SU-DHL-6 (cell line): ENCODE measurements around the gene MGAT4A.

ENCODE experiments used
- H2AFZ ChIP-seq: fragments of 200-600 bp; sonication (generic); 2 replicates; pipeline ENCODE4 v1.6.1; 2014; ENCODE audit warnings: low read depth, mild to moderate bottlenecking, moderate library complexity, mixed read lengths, antibody characterized with exemption, low read length; ENCODE audit not compliant: severe bottlenecking
- H3F3A ChIP-seq: fragments of 200-600 bp; shearing (Covaris generic); 2 replicates; pipeline ENCODE4 v1.6.0; 2016; ENCODE audit warnings: antibody characterized with exemption, mild to moderate bottlenecking; ENCODE audit not compliant: insufficient read depth
- H3K27ac ChIP-seq: fragments of 200-600 bp; sonication (generic); 2 replicates; pipeline ENCODE4 v1.5.1; 2016; ENCODE audit warnings: low read depth, mild to moderate bottlenecking, low read length, moderate library complexity, mixed read lengths
- H3K27me3 ChIP-seq: fragments of 200-600 bp; sonication (generic), shearing (Covaris generic); 2 replicates; pipeline ENCODE4 v1.6.0; 2014; ENCODE audit warnings: mild to moderate bottlenecking, low read length
- H3K36me3 ChIP-seq: fragments of 200-600 bp; sonication (generic); 2 replicates; pipeline ENCODE4 v1.6.1; 2014; ENCODE audit warnings: mild to moderate bottlenecking, low read length, mixed read lengths
- H3K4me2 ChIP-seq: fragments of 300-600, 200-600 bp; shearing (Covaris generic), sonication (generic); 2 replicates; pipeline ENCODE4 v1.6.0; 2014; ENCODE audit warnings: low read length, low read depth, mild to moderate bottlenecking; ENCODE audit not compliant: poor library complexity, severe bottlenecking
- H3K4me3 ChIP-seq: fragments of 200-600 bp; sonication (generic); 2 replicates; pipeline ENCODE4 v1.5.1; 2014; ENCODE audit warnings: antibody characterized with exemption, low read length, mild to moderate bottlenecking, mixed read lengths; ENCODE audit not compliant: insufficient read depth, poor library complexity, severe bottlenecking
- H3K79me2 ChIP-seq: fragments of 200-600 bp; sonication (generic); 2 replicates; pipeline ENCODE4 v1.6.1; 2014; ENCODE audit warnings: mild to moderate bottlenecking, low read length, moderate library complexity; ENCODE audit not compliant: insufficient read depth
- H3K9ac ChIP-seq: fragments of 200-600 bp; sonication (generic); 2 replicates; pipeline ENCODE4 v1.7.0; 2014; ENCODE audit warnings: mild to moderate bottlenecking, low read length
- H3K9me2 ChIP-seq: fragments of 200-600 bp; sonication (generic); replicated peaks from 2 replicates; pipeline ENCODE4 v1.6.1; 2014; ENCODE audit warnings: low read length; ENCODE audit not compliant: insufficient read depth
- H3K9me3 ChIP-seq: fragments of 200-600 bp; sonication (generic); 2 replicates; pipeline ENCODE4 v1.6.1; 2014; ENCODE audit warnings: low read length, mixed read lengths; ENCODE audit not compliant: insufficient read depth
- H4K20me1 ChIP-seq: fragments of 200-600 bp; sonication (generic); 2 replicates; pipeline ENCODE4 v1.6.1; 2014; ENCODE audit warnings: low read depth, mild to moderate bottlenecking, antibody characterized with exemption, low read length, moderate library complexity, mixed read lengths
- EZH2phosphoT487 ChIP-seq: fragments of 200-600 bp; sonication (generic), shearing (Covaris generic); conservative IDR thresholded peaks from 2 replicates; pipeline ENCODE4 v1.6.1; 2018; ENCODE audit warnings: mild to moderate bottlenecking, antibody characterized with exemption, low read length, moderate library complexity, mixed read lengths
- TF ChIP-seq, protein P1 (sequence below): fragments of 200-600 bp; sonication (generic); IDR thresholded peaks from one replicate; pipeline ENCODE4 v1.5.1; 2017; ENCODE audit warnings: antibody characterized with exemption, mild to moderate bottlenecking, low read length, moderate library complexity; ENCODE audit not compliant: insufficient read depth, poor library complexity, severe bottlenecking

Gene MGAT4A

DNA sequence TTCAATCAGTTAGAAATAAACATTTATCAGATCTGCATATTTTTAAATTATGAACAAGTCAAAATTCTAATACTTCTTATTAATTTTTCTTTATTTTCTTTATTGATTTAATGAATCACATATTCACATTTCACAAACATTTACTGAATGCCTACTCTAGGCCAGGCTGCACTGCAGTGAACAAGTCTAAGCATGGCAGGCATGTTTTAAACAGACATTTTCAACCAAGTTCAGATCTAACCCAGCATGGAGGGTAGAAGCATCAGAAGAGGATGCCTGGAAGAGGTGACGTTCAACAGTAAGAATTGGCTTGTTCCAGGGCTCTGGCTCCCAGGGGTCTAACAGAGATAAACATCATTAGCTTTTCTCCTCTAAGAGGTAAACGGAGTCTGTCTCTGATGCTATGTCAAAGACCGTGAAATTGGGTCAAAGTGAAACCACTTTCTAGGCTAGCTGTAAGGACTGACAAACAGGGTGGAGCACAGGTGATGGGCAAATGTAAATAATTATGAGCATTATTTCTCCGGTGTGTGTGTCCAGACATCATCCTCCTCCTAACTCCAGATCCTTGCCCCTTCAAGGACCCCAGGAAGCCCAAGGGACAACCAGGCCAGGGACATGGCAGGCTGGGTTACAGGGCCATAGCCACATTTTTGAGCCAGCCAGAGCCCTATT is 72.0 kb downstream of the MGAT4A start:
- TF ChIP-seq EZH2phosphoT487 = no peak
- TF ChIP-seq, protein P1, sequence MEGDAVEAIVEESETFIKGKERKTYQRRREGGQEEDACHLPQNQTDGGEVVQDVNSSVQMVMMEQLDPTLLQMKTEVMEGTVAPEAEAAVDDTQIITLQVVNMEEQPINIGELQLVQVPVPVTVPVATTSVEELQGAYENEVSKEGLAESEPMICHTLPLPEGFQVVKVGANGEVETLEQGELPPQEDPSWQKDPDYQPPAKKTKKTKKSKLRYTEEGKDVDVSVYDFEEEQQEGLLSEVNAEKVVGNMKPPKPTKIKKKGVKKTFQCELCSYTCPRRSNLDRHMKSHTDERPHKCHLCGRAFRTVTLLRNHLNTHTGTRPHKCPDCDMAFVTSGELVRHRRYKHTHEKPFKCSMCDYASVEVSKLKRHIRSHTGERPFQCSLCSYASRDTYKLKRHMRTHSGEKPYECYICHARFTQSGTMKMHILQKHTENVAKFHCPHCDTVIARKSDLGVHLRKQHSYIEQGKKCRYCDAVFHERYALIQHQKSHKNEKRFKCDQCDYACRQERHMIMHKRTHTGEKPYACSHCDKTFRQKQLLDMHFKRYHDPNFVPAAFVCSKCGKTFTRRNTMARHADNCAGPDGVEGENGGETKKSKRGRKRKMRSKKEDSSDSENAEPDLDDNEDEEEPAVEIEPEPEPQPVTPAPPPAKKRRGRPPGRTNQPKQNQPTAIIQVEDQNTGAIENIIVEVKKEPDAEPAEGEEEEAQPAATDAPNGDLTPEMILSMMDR = no peak
- no peaks in the 10 kb centered on the region for H4K20me1 ChIP-seq
- no peaks in the 10 kb centered on the region for H3K36me3 ChIP-seq

DNA sequence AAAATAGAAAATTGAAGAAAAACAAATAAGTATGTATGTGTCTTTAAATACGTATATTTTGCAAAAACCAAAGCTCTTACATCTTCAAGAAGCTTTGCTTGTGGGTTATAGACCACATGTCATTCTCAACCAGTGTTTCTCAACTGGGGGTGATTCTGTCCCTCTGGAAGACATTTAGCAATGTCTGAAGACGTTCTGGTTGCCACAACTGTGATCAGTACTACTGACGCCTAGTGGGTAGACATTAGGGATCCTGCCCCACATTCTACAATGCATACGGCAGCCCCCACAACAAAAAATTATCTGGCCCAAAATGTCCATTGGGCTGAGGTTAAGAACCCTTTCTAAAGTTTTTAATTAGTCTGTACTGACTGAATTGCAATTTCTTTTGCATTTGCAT is 74.1 kb downstream of the MGAT4A start:
- H3K9ac ChIP-seq = no peak overlapping the region
- H3K27me3 ChIP-seq = no peaks in the 10 kb centered on the region
- no peak overlapping the region for H2AFZ ChIP-seq
- no peaks in the 10 kb centered on the region for H3K36me3 ChIP-seq
- no peaks in the 10 kb centered on the region for H3F3A ChIP-seq
- no peaks in the 10 kb centered on the region for H3K79me2 ChIP-seq
- H4K20me1 ChIP-seq = no peaks in the 10 kb centered on the region
- TF ChIP-seq EZH2phosphoT487 = no peak
- TF ChIP-seq, protein P1 = no peak
- no peaks in the 10 kb centered on the region for H3K9me2 ChIP-seq
- no peak overlapping the region for H3K4me3 ChIP-seq
- H3K27ac ChIP-seq = no peak overlapping the region
- no peak overlapping the region for H3K4me2 ChIP-seq
- H3K9me3 ChIP-seq = no peaks in the 10 kb centered on the region

More for the DNA sequence above, 72.0 kb downstream of the MGAT4A start:
- H3K9me2 ChIP-seq = no peaks in the 10 kb centered on the region
- H3K27ac ChIP-seq = no peak overlapping the region
- H3K79me2 ChIP-seq = no peaks in the 10 kb centered on the region
- no peaks in the 10 kb centered on the region for H3K27me3 ChIP-seq
- H3K4me3 ChIP-seq = no peak overlapping the region
- H3K9ac ChIP-seq = no peak overlapping the region
- H2AFZ ChIP-seq = no peak overlapping the region
- H3K4me2 ChIP-seq = no peak overlapping the region
- H3F3A ChIP-seq = no peaks in the 10 kb centered on the region
- no peaks in the 10 kb centered on the region for H3K9me3 ChIP-seq

DNA sequence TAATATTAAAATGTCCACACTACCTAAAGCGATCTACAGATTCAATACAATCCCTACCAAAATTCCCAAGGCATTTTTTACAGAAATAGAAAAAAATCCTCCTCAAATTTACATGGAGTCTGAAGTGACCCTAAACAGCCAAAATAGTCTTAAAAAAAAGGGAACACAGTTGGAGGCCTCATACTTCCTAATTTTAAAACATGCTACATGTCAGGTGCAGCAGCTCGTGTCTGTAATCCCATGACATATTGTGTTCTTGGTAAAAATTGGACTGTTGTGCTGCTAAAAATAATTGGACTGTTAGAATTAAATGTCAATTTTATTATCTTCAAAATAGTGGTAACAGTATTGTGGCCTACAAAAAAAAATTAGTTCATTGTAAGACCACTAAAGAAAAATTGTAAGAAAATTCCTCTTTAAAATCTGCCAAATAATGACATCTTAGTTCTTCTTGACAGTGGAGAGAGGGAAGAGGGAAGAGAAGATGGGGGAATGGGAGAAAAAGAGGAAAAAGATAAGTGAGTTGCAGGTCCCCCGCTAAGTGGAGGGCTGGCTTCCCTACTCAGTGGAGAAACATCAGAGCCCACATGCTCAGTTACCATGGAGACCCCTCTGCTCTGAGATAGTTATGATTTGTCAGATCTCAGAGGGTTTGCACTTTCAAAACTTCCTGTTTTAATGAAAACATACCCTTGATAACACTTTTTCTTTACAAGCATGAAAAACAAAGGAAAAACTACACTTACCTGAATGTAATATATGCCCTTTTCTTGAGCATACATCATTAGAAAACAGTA is 76.0 kb downstream of the MGAT4A start:
- H4K20me1 ChIP-seq = no peaks in the 10 kb centered on the region
- no peak overlapping the region for H3K27ac ChIP-seq
- H3K9me2 ChIP-seq = no peaks in the 10 kb centered on the region
- no peak overlapping the region for H3K9ac ChIP-seq
- H3F3A ChIP-seq = no peaks in the 10 kb centered on the region
- TF ChIP-seq, protein P1 = no peak
- TF ChIP-seq EZH2phosphoT487 = no peak
- H3K36me3 ChIP-seq = no peaks in the 10 kb centered on the region
- H3K27me3 ChIP-seq = no peaks in the 10 kb centered on the region
- no peak overlapping the region for H3K4me3 ChIP-seq
- no peaks in the 10 kb centered on the region for H3K9me3 ChIP-seq
- H3K79me2 ChIP-seq = no peaks in the 10 kb centered on the region
- H2AFZ ChIP-seq = no peak overlapping the region
- no peak overlapping the region for H3K4me2 ChIP-seq
